Stimulated activated CD4-positive, alpha-beta T cell treated with anti-CD3 and anti-CD28 coated beads, Interleukin-4, amount 100 ng/mL, for 48 hours (primary cell): ENCODE measurements around the gene NOD2.

Experiments
- DNase-seq, 2 donors: peaks; one replicate each; pipeline ENCODE4 v3.0.0-alpha.2; 2020; ENCODE audit warnings: low read depth in 2 of 2

NOD2 gene

GRCh38 chr16:50692999-50693781, at the start of gene NOD2:
NOD2 (plus strand) TSS chr16:50693606; CDS start chr16:50699496, 5,890 bp downstream.
- DNase-seq, result no peak

- no peak for DNase-seq
These were observed 49.2 kb upstream of the NOD2 start for GRCh38 chr16:50644245-50644644.

GRCh38 chr16:50644729-50645128, 48.7 kb upstream of the NOD2 start:
- DNase-seq, result no peak

DNA sequence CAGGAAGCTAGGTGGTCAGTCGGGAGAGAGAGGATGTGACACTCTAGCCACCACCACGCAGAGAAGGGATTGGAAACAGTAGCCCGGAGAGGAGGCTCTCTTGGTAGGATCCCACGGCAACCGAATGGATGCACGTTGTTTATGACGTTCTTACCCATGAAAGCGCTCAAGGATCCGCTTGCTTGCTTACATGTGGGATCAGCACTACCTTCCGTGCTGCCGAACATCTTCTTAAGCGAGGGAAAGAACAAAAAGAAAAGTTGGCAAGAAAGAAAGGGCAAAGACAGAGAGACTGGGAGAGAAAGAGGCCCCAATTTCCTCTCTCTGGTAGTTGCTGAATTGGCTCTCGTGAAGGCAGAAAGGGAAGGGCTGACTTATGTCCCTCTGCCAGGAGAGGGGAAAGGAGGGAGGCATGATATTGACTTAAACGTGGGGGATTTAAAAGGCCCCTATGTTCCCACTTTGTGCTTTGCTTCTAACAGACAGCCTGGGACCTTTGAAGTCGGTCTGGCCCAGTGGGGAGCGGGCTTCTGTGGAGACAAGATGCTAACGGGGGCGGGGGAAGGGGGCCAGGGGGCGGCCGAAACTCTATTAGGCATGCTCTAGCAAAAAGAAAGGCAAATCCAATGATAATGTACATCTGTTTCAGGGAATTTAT, 47.7 kb upstream of the NOD2 start:
- DNase-seq, result no peak

- DNase-seq, result no peak
These were observed 47.1 kb upstream of the NOD2 start for GRCh38 chr16:50646345-50646744.

GRCh38 chr16:50651835-50652438, 41.5 kb upstream of the NOD2 start:
- DNase-seq, result no peak

DNA sequence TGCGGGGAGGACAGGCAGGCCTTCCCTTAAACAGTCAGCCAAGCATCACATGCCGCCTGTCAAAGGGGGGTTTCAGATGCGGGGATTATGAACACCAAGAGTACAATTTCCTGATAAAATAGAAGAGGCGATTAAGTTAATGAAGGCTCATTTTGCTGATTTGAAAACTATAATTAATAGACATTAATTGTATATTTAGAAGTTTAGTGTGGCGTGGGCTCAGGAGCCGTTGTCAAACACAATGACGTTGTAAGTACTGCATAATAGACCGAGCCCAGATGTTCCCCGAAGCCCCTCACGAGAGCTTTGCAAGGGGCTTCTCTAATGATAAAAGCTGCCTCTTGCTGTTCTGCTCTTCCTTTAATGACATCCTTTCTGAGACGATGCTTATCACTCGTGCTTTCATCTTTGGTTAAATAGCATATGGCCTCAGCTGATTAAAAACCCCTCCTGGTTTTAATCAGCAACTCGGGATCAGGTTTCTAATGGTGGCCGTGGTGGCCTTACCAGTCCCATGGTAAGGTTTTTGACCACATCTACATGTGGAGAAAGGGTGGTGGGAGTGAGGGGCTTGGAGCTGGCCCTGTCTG, 40.5 kb upstream of the NOD2 start:
- DNase-seq, result no peak

- no peak for DNase-seq
These were observed 39.5 kb upstream of the NOD2 start for GRCh38 chr16:50653633-50654519.

- DNase-seq, result no peak
These were observed 37.8 kb upstream of the NOD2 start for GRCh38 chr16:50655558-50656055.

- DNase-seq, result no peak
These were observed 36.2 kb upstream of the NOD2 start for GRCh38 chr16:50657241-50657640.

GRCh38 chr16:50659806-50660205, 33.6 kb upstream of the NOD2 start:
- no peak for DNase-seq

DNA sequence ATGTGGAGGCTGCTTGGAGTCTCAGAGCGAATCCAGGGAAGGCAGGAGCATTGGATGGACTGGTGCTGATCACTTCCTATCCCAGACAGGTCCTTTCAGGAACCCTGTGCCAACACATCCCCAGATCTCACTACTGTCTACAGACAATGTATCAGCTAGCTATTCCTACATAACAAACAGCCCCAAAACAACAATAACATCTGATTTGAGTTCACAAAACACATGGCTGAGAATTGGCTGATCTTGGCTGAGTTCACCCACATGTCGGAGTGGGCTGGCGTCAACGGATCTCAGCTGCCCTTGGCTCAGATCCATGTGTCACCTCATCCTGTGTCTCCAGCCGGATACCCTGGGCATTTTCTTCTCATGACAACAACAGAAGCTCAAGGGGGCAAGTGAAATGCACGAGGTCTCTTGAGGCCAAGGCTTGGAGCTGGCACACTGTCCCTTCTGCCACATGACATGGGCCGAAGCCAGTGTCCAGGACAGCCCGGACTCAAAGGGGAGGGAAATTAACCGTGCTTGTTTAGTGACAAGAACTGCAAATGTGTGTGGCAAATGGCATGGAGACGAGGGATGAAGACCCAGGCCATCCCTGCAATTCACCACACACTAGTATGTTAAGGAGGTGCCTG, 31.0 kb upstream of the NOD2 start:
- no peak for DNase-seq

- no peak for DNase-seq
These were observed 29.1 kb upstream of the NOD2 start for GRCh38 chr16:50664270-50664669.

DNA sequence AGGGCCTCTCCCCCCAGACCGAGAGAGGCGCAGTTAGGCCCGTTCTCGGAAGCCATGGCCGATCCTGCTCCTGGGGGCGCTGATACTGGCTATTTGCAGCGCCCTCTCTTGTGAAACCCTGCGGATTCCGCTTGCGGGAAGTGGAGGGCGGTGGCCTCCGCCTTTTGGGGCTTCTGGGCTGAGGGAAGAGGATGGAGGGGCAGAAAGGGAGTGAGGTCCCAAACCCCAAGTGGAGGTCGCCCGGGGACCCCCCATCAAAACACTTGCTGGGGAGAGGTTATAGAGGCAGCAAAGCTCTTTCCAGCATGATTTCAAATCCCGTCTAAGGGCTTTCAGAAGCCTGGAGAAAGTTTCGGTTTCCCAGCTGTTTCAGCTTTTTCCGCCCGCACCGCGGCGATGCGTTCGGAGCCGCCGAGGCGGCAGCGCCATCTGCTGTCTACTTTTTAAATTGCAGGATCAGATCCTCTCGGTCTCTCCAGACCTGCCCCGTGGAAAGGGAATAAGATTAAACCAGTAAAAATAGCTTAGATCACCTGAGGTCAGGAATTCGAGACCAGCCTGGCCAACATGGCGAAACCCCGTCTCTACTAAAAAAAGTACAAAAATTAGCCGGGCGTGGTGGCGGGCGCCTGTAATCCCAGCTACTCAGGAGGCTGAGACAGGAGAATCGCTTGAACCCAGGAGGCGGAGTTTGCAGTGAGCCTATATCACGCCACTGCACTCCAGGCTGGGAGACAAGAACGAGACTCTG, 28.1 kb upstream of the NOD2 start:
- peak; percentile 76 to 85 for DNase-seq

GRCh38 chr16:50666658-50667496, 26.5 kb upstream of the NOD2 start:
- peak in 1 of 2 donors; percentile 41 for DNase-seq

- DNase-seq, result no peak
These were observed 25.7 kb upstream of the NOD2 start for GRCh38 chr16:50667497-50668367.

DNA sequence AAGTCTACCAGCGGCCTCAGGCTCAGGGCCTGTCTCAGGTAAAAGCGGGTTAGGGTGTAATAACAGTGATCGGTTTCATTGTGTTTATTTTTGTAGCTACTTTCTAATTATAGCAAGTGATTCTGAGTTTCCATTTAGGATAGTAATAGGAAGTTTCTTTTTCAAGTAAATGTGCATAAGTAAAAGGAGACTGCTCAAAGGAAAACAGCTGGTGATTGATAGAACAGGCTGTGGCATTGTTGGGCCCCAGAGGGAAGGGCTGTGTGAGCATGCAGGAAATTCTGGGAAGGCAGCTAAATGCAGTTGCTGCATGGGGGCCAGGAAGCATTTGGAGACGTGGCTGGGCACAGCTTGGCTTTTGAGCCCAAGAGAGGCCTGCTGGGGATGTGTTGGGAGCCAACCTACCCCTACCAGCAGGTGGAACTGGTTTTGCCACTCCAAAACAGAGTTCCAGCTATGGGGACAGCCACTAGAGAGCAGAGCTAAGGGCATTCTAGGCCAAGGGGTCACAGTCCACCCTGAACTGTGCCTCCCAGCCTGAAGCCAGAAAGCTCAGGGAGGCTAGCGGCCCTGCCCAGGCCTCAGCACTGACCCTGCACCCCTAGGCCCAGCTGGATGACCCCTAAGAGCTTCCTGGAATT, 24.9 kb upstream of the NOD2 start:
- DNase-seq, result no peak

- DNase-seq, result no peak
These were observed 23.7 kb upstream of the NOD2 start for GRCh38 chr16:50669741-50670140.
